Fibroblast of skin of right biceps (primary cell): Measurements from ENCODE around the gene SERPINB7.
A peak's percentile ranks its signal among the peaks of the same experiment; 100 is the strongest.

Experiments
- DNase-seq: peaks from one replicate; pipeline ENCODE4 v3.0.0-alpha.2; 2013

SERPINB7 gene

DNA sequence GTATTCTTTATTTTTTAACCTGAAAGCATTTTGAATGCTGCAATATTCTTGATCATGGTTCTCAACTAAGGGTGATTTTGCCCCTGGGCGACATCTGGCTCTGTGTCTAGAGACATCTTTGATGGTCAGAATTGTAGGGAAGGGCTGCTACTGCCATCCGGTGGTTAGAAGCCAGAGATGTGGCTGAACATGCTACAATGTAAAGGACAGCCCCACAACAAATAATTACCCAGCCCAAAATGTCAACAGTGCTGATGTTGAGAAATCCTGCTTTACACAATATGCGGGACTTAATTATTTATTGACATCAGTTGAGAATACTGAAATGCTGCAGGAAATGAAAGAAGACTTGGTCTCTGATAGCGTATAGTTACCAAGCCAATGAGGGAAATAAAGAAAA, 74.8 kb downstream of the SERPINB7 start:
- DNase-seq, result peak; percentile 34

DNA sequence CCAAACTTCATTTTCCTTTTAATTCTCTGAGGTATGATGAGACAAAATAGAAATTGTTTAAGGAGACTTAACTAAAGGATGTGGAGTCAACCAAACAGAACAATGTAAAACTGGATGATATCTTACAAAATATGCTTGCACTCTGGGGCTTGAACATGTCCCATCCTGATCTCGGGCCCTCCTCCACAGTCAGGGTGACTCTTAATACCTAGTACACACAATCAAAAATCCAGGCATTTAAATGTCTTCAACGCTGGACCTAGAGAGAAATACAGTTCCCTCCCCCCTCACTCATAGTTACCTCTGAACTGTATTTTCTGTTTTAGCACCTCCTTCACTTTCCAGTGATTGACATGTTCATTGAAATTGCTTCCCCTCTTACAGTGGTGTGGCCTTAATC, 75.4 kb downstream of the SERPINB7 start:
- no peak for DNase-seq
